SU-DHL-6 (cell line): ENCODE data around the gene GPR6.

ENCODE experiments used
- CTCF ChIP-seq: fragments of 200-600 bp; sonication (generic); IDR thresholded peaks from one replicate; pipeline ENCODE4 v1.5.1; 2017; ENCODE audit warnings: antibody characterized with exemption, mild to moderate bottlenecking, low read length, moderate library complexity; ENCODE audit not compliant: insufficient read depth, poor library complexity, severe bottlenecking
- EZH2phosphoT487 ChIP-seq: fragments of 200-600 bp; sonication (generic), shearing (Covaris generic); conservative IDR thresholded peaks from 2 replicates; pipeline ENCODE4 v1.6.1; 2018; ENCODE audit warnings: mild to moderate bottlenecking, antibody characterized with exemption, low read length, moderate library complexity, mixed read lengths

GRCh38 chr6:109963598-109964170 is 14.4 kb upstream of the GPR6 start:
- TF ChIP-seq CTCF (no peak), EZH2phosphoT487 (no peak)
